Suppressor macrophage treated with lipopolysaccharide for 4 hours (primary cell): ENCODE measurements around the gene SHC1.

ENCODE experiments used
- DNase-seq: peaks from one replicate; pipeline ENCODE4 v3.0.0-alpha.2; 2020

SHC1 gene

GRCh38 chr1:155008015-155008941 is 37.7 kb upstream of the SHC1 start:
- DNase-seq = no peak

DNA sequence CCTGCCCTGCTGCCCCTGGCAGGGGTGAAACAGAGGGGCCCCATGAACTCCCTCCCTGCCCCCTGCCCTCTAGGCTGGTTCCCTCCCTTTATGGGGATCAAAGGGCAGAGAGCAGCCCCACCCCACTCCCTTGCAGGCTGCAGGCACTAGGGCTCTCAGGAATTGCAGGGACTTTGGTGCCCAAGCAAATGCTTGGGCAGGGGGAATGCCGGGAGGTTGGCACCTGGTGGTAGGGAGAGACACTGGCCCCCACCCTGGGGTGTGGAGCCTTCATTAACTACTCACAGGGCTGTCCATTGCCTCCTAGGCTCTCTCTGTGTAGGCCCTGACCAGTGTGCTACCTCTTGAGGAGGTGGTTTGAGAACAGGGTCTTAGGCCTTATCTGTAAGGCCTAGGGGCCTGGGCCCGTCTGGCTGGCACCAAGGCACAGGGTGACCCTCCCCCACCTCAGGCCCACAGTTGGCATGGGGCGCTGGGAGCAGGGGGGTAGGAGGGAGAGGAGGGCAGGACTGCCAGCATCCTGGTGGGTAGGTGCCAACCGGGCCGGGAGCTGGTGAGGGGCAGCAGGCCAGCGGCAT is 36.8 kb upstream of the SHC1 start:
- no peak for DNase-seq

- DNase-seq = peak; percentile 65
These were observed 36.1 kb upstream of the SHC1 start for GRCh38 chr1:155006601-155007101.

DNA sequence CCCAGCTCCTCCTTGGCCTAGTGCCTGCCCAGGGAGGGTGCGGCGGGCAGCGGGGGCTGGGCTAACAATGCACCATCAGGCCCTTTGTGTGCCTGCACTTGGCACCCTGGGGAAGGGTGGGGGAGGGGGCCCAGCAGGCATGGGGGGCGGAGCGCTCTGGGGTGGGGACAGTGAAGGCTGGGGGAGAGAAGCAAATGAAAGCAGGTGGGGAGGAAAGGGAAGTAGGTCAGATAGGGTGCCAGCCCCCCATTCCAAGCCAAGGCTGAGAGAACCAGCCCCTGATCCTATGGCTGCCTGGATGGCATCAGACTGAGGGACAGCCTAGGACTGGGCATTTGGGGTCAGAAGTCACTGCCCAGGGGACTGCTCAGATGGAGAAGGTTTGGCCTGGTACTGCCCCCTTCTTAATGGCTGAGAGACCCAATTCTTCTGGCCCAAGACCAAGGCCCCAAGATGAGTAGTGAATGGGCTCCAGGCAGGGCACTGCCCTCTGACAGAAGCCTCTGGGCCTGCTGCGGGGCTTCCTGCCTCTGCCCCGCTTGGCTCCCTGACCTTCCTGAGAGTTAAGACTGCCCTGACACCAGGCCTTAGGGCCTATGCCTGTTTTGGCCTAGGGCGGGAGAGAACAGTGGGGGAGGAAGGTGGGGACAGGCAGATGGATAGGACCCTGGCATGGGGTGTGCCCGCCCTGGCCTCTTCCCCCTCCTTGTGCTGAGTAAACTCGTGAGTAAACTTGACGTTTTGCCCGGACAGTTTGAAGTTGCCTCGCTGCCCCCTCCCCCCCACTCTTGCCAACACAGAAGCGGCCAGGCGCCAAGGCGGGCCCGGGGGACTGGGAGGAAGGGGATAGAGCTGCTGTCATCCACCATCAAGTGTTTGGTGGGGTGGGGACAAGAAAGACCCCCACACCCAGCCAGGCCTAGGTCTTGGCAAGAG is 34.8 kb upstream of the SHC1 start:
- DNase-seq = no peak

DNA sequence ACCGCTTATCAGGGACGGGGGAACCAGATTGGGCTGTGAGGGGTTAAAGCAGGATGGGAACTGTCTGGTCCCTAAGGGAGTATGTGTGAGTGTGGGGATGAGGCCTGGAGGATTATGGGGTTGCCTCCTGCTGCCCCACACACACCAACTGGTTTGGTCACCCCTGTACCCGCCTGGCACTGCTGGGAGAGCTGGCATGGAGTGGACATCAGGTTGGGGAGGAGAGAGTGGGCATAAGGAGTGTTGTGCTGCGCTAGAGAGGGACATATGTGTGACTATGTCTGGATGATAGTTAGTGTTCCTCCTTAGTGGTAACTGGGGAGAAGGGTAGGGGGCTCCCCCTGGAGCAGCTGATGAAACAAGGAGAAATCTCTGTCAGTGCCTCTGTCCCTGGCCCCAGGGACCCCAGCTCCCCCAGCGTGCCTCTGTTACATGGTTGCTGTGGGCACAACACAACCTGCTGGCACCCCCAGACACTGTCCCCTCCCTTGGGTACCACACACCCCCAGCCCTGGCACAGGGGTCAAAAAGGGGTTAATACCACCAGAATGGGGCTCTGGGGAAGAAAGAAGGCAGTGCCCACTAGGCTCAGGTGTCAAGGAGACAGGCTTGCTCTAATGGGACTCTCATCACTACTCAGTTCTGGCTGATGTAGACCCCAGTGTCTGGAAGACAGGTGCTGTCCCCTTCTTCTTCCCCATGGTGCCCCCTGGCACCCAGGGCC is 34.0 kb upstream of the SHC1 start:
- DNase-seq = no peak

DNA sequence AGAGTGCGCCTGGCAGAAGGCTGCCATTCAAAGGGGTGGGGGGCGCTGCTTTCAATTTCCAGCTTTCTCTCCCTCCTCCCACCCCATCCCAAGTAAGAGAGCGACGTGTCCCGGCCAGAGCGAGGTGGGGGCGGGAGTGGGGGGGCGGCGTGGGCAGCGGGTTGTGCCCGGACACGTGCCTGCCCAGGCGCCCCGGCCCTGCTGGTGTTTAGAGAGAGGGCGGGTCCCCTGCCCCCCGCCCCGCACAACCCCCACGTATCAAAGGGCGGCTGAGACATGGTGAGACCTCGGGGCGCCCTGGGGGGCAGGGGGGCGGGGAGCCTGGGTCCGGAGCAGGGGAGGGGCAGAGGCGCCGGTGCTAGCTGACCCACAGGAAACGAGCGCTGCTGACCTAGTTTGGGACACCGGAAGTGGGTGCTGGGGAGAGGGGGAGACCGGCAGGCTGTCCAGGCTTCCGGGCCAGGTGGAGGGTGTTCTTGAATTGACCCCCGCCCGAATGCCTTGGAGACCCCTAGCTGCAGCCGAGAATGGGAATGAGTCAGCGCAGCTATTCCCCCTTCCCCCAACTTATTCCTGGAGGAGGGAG is 33.3 kb upstream of the SHC1 start:
- DNase-seq = no peak

DNA sequence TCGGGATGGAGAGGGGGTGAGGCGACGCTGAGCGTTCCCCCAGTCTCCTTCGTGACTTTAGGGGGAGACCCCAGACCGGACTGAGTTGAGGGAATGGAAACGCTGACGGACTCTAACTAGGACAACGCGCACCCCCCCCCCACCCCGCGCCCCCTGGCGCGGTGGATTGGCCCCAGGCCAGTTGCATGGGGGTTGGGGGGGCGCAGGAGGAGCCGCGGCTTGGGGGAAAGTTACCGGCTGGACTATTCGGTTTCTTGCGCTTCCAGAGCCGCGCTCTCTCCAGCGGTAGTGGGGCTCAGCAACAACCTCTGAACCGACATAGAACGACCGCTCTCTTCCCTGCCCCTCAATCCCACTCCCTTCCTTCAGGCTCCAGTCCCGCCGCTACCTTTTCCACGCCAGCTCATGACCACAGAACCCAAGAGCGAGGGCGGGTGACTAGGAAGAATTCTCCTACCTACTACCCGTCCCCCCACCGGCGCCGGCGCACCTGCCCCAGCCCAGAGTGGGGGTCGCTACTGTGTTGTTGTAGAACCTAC is 32.7 kb upstream of the SHC1 start:
- no peak for DNase-seq

DNA sequence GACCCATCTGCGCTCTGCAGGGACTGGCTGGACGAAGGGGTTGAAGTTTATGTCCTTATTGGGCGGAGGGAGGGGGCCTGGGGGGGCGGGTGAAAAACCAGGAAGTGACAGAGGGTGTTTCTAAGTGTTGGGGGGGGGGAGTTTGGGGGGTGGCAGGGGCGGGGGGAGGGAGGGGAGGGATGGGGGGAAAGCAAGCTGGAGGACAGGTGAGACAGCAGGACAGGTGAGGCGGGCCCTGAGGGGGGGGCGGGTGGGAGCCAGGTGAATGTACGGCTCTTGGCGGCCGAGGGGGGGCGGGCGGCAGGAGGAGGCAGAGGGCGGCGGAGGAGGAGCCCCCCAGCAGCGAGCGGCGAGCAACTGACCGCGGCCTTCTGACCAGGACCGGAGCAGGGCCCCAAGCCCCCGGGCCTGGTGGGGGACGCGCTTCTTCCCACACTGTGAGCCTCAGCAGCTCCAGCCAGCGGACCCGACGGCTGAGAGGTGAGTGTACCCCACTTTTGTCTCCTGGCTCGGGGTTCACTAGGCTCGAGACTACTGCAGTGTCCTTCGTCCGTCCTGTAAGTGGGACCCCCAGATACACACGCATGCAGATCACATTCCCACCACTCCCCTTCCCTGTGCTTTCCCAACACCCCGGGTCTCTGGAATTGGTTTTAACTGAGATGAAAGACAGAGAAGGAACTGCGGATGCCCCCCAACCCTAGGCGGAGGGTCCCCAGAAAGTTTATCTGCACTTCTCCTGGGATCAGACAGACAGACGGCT is 32.1 kb upstream of the SHC1 start, which contains the start of gene ZBTB7B:
TSS of gene ZBTB7B (plus strand) at position 339 of the 763 bp plus-strand sequence. CDS start 11,859 bp downstream, outside the sequence.
- DNase-seq = peak; percentile 56

DNA sequence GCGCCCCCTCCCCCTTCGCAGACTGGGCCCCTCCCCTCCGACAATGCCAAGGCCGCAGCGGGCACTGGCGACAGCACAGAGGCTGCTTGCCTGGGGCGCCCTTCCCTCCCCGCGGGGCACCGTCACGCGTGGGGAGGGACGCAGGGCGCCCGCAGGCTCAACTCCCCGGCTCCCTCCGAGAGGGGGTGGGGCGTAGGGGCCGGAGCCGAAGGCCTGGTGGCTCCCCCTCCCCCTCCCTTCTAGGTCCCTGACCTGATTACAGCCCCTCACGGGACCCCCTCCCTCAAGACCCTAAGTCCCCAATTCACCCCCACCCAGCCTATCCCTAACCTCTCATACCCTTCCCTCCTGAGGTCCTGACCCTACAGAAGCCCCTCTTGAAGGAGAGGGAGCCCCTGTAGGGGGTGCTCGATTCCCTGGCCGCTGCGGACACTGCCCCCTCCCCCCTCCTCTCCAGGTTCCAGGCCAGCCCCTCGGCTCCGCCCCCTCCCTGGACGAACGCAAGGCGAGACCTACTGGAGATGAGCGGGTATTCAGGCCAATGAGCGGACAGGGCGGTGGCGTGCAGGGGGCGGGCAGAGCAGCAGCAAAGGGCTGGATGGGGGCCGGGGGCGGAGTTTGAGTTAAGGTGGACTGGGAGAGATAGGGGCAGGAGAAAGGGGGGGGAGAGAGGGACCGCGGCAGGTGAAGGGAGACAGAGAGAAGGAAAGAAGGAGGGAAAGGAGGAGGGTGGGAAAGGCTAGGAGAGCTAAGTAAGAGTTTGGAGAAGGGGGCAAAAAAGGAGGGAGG is 31.3 kb upstream of the SHC1 start:
- peak; percentile 99 for DNase-seq

- no peak for DNase-seq
These were observed 30.8 kb upstream of the SHC1 start for GRCh38 chr1:155001425-155001674.

GRCh38 chr1:155000726-155001424 is 30.3 kb upstream of the SHC1 start:
- DNase-seq = peak; percentile 70

GRCh38 chr1:155000411-155000725 is 29.8 kb upstream of the SHC1 start:
- no peak for DNase-seq

DNA sequence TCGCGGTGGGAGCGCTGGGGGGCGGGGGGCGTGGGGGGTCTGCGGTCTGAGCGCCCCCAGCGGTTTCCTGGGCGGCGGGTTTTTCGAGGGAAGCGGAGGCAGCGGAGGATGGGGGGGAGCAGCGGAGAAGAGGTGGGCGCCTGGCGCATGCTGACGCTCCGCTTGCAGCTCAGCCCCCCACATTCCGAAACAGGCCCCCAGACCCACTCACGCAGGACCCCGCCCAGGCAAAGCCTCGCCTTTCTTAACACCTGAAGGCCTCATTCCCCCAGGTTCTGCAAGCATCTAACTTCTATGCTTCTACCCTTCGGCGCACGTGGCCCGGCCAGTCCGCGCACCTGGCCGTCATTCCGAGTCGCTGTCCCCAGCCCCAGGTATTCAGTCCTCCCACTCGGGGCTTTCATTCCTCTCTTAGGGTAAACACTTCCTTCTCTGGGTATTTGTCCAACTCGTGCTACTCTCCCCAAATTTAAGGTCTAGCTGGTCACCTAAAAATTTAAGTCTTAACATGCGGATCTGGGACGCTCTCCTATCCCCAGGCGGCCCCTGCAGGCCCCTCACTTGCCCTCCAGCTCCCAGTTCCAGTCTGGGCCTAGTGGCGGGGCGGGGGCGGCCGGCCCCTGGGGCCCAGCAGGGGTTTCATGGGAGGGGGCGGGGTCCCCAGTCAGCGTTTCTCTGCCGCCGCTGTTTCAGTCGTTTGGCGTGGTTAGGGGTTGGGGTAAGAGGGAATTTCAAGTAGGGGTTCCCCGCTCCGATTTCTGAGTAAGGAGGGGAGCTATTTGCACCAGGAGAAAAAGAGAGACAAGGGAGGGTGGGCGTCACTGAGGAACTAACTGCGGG is 29.2 kb upstream of the SHC1 start:
- DNase-seq = no peak

DNA sequence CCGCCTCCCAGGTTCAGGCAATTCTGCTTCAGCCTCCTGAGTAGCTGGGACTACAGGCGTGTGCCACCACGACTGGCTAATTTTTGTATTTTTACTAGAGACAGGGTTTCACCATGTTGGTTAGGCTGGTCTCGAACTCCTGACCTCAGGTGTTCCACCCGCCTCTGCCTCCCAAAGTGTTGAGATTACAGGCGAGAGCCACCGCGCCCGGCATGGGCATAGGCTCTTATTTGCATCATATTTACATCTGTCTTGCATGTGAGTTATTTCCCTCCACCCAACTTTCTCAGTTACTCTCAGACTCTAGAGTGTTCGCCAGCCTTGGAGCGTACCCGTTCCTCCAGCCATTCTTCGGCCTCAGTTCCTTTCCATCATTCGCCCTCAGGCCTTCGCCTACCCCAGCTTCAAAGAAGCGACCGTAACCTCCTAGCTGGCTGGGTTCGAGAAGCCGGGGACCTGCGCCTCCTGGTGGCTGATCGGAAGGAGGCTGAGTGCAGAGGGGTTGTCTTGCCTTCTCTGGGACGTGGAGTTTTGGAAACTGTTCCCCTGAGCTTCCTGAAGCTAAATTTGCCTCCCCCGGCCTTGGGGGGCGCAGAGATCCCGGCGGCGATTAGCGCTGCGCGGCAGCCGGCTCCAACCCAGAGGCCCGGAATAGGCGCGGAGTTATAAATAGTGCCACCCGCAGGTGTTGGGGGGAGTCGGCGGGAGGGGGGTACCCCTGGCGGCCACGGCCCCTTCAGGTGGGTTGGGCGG is 28.4 kb upstream of the SHC1 start:
- peak; percentile 74 for DNase-seq

- DNase-seq = no peak
These were observed 27.7 kb upstream of the SHC1 start for GRCh38 chr1:154998201-154998780.

DNA sequence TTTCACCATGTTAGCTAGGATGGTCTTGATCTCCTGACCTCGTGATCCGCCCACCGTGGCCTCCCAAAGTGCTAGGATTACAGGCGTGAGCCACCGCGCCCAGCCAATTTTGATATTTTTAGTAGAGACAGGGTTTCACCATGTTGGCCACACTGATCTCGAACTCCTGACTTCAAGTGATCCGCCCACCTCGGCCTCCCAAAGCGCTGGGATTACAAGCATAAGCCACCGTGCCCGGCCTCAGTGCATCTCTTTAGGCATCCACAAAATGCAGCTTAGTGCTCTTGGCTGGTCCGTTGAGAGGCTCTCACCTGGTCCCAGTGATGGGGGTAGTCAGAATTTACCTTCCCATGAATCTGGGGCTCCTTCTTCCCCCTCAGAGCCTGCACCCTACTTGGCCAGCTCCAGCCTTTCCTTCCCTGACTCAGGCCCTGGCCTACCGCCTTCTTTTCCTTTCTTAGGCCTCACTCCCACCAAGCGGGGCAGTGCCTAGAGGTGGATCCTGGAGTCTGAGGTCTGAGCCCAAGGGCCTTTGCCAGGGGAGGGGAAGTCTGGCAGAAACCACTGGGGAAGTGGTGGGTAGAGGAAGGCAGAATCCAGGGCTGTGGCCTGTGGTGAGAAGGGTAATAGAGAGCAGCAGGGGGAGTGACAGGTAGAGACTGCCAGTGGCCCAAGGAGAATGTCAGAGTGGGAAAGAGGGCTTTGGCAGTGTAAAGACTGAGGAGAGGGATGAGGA is 26.6 kb upstream of the SHC1 start:
- DNase-seq = no peak
